ENCODE measurements around the gene SPTLC2.
"Not testable (repeated sequence)": the region's sequence is repeated elsewhere in the genome, so short reads cannot be mapped to it uniquely, and the experiment has no call there.

The SPTLC2 gene

GRCh38 chr14:77547512-77548180, 68.8 kb downstream of the SPTLC2 start:
- DNase-seq (ENCODE audit: low spot score), result no peak

GRCh38 chr14:77545171-77545570, 71.3 kb downstream of the SPTLC2 start:
- DNase-seq (ENCODE audit: low spot score), result not testable (repeated sequence)

GRCh38 chr14:77544571-77544970, 71.9 kb downstream of the SPTLC2 start:
- no peak for DNase-seq (ENCODE audit: low spot score)

GRCh38 chr14:77543637-77544334, 72.7 kb downstream of the SPTLC2 start:
- DNase-seq (ENCODE audit: low spot score), result no peak

GRCh38 chr14:77543240-77543551, 73.2 kb downstream of the SPTLC2 start:
- DNase-seq (ENCODE audit: low spot score), result no peak

- DNase-seq (ENCODE audit: low spot score), result no peak
Measured at GRCh38 chr14:77542421-77543239, 73.8 kb downstream of the SPTLC2 start.

GRCh38 chr14:77541905-77542304, 74.5 kb downstream of the SPTLC2 start:
- no peak for DNase-seq (ENCODE audit: low spot score)

GRCh38 chr14:77536951-77537350, 79.5 kb downstream of the SPTLC2 start:
- not testable (repeated sequence) for DNase-seq (ENCODE audit: low spot score)

GRCh38 chr14:77531071-77531470, 85.4 kb downstream of the SPTLC2 start:
- no peak for DNase-seq (ENCODE audit: low spot score)

- no peak for DNase-seq (ENCODE audit: low spot score)
Measured at GRCh38 chr14:77529963-77530362, 86.5 kb downstream of the SPTLC2 start.

- no peak for DNase-seq (ENCODE audit: low spot score)
Measured at GRCh38 chr14:77529213-77529612, 87.2 kb downstream of the SPTLC2 start.

GRCh38 chr14:77528701-77529100, 87.7 kb downstream of the SPTLC2 start:
- not testable (repeated sequence) for DNase-seq (ENCODE audit: low spot score)

- no peak for DNase-seq (ENCODE audit: low spot score)
Measured at GRCh38 chr14:77526266-77526665, 90.2 kb downstream of the SPTLC2 start.

GRCh38 chr14:77524536-77524935, 91.9 kb downstream of the SPTLC2 start:
- no peak for DNase-seq (ENCODE audit: low spot score)

GRCh38 chr14:77523109-77523508, 93.3 kb downstream of the SPTLC2 start:
- DNase-seq (ENCODE audit: low spot score), result no peak

GRCh38 chr14:77520555-77520954, 95.9 kb downstream of the SPTLC2 start:
- no peak for DNase-seq (ENCODE audit: low spot score)

- no peak for DNase-seq (ENCODE audit: low spot score)
Measured at GRCh38 chr14:77516126-77516525, 100.3 kb downstream of the SPTLC2 start.

- no peak for DNase-seq (ENCODE audit: low spot score)
Measured at GRCh38 chr14:77511486-77512162, 104.8 kb downstream of the SPTLC2 start.

GRCh38 chr14:77509366-77509765, 107.1 kb downstream of the SPTLC2 start:
- DNase-seq (ENCODE audit: low spot score), result no peak

GRCh38 chr14:77508876-77509275, 107.6 kb downstream of the SPTLC2 start:
- DNase-seq (ENCODE audit: low spot score), result no peak

GRCh38 chr14:77508249-77508648, 108.2 kb downstream of the SPTLC2 start:
- no peak for DNase-seq (ENCODE audit: low spot score)

GRCh38 chr14:77507762-77508161, 108.7 kb downstream of the SPTLC2 start:
- DNase-seq (ENCODE audit: low spot score), result no peak

Measured in LoVo (cell line).